ENCODE measurements around the gene TRPM7.
"Not testable (repeated sequence)": the region's sequence is repeated elsewhere in the genome, so short reads cannot be mapped to it uniquely, and the experiment has no call there.

The TRPM7 gene

DNA sequence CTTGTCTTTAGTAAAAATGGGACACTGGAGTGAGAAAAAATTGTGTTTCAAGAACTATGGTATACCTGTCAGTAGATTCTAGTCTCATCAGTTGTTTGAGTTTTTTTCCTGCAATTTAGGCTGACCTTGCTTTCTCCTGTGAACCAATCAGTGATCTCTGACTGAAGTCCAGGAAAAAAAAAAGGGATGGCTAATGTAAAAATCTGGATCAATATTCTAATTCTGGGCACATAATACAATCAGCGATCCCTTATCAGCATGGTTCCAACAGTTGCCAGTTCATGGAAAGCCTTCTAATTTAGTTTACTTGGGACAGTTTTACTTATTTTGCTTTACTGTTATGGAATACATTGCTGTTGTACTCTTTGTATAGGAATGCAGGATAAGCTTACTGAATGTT, 17.0 kb downstream of the TRPM7 start:
- DNase-seq: no peak

DNA sequence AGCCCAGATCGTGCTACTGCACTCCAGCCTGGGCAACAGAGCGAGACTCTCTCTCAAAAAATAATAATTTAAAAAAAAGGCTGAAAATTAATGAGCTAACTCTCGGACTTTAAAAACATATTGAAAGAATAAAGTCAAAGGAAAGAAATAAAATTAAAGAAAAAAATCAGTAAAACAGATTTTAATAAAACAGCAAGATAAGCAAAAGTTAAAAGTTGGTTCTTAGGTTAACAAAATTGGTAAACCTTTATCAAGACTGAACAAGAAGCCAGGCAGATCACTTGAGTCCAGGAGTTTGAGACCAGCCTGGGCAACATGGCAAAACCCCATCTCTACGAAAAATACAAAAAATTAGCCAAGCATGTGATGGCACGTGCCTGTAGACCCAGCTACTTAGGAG, 20.7 kb downstream of the TRPM7 start:
- no peak for DNase-seq

DNA sequence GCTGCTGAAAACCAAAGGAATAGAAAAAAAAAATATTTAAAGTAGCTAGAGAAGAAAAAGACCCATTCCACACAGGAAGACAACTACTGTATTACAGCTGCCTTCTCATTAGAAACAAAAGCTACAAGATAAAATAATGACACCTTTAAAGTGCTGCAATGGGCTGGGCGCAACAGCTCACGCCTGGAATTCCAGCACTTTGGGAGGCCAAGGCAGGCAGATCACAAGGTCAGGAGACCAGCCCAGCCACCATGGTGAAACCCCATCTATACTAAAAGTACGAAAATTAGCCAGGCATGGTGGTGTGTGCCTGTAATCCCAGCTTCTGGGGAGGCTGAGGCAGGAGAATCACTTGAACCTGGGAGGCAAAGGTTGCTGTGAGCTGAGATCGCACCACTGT, 31.0 kb downstream of the TRPM7 start:
- no peak for DNase-seq

DNA sequence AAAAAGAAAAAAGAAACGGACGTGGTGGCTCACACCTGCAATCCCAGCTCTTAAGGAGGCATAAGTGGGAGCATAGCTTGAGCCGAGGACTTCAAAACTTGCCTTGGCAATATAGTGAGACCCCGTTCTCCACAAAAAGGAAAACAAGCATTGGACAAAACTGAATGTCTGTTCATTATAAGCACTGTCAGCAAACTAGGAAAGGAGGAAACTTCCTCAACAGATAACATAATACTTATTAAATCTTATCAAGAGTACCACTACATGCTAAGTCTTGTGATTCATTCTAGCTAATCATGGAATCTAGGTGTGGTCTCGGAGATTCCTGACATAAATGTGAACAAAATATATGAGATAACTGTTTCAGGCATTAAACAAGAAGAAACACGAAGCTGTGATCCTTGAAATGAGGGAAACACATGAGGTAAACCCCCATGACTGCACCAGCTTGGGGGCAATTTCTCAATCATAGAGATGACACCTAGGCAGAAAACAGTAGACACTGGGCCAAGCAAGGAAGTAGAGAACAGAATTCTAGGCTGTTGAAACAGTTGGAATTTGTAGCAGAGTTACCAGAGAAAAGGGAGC, 33.3 kb downstream of the TRPM7 start:
- no peak for DNase-seq

DNA sequence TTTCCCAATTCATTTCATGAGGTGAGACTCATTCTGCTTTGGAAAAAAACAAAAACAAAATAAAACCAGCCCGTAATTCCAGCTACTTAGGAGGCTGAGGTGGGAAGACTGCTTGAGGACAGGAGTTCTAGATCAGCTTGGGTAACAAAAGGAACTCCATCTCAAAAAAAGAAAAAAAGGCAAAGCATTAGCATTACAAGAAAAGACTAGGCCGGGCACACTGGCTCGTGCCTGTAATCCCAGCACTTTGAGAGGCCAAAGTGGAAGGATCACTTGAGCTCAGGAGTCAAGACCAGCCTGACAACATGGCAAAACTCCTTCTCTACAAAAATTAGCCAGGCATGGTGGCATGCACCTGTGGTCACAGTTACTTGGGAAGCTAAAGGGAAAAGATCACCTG, 33.9 kb downstream of the TRPM7 start:
- no peak for DNase-seq

DNA sequence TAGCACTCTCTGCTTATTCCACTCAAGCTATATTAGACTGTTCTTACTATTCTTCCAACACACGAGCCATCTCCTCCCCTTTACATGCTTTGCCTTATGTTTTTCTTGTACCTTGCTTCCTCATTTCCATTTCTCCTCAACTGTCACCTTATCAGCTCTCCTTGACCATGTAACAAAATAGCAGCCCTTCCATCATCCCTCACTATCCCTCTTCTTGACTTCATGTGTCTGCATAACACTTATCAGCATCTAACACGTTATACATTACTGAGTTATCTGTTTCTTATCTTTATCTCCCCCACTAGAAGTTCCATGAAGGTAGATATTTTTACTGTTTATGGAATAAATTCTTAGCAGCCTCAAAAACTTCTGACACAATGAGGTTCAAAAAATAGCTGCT, 45.3 kb downstream of the TRPM7 start:
- DNase-seq: no peak

DNA sequence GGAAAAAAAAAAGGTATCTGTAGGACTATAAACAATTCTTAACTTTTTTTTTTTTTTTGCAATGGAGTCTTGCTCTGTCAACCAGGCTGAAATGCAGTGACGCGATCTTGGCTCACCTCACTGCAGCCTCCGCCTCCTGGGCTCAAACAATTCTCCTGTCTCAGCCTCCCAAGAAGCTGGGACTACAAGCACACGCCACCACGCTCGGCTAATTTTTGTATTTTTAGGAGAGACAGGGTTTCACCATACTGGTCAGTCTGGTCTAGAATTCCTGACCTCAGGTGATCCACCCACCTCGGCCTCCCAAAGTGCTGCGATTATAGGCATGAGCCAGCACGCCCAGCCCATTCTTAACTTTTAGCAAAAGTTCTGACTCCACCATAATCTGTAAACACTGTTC, 50.5 kb downstream of the TRPM7 start:
- DNase-seq: no peak

DNA sequence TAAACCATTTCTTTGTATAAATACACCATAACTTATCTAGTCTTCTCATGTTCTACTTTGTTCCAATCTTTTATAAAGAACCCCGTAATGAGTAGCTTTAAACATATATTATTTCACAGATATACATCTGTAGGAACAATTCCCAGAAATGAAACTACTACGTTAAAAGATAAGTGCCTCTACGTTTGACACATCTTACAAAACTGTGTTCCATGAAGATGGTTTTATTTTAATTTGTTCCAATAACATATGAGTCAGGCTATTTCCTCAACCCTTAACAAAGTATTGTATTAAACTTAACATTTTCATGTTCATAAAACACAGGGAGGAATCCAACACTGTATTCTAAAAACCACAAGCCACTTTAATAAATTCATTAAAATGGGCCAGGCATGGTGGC, 52.9 kb downstream of the TRPM7 start:
- DNase-seq: no peak

DNA sequence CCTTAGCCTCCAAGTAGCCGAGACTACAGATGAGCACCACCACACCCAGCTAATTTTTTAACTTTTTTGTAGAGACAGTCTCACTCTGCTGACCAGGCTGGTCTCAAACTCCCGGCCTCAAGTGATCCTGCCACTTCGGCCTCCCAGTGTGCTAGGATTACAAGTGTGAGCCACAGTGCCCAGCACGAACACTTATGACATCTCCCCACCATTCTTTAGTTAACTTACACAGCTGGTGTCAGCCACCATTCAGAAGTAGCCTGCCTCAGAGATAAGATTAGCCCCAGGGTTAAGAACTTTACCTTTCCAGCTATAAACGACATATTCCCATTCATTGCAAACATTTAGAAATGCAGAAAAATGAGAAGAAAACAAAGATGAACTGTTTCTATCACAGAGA, 58.2 kb downstream of the TRPM7 start:
- no peak for DNase-seq

DNA sequence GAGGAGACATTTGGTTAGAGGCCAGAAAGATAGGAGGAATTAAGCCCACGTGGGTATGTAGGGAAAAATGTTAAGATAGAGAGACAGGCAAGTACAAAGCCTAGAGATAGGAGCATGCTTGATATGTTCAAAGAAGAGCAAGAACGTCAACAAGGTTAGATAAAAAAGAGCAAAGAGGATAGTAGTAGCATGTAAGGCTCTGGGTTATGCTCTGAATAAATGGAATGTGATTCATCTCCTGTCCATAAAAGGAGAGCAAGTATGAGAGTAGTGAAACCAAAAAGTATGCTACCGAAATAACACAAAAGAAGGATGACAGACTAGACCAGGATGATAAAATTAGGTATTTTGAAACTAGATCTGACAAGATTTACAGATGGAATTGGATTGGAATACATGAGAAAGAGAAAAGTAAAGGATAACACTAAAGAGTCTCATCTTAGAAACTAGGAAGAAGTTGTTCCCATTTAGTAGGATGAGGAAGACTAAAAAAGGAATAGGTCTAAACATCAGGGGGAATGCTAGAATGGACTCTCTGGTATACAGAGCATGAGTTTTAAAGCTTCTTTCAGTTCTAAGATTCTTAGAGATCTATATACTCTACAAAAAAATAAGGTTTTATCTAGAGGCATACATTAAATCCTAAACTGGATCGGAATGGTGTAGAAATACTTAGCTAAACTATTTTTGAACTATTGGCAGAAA, 59.1 kb downstream of the TRPM7 start:
- no peak for DNase-seq

DNA sequence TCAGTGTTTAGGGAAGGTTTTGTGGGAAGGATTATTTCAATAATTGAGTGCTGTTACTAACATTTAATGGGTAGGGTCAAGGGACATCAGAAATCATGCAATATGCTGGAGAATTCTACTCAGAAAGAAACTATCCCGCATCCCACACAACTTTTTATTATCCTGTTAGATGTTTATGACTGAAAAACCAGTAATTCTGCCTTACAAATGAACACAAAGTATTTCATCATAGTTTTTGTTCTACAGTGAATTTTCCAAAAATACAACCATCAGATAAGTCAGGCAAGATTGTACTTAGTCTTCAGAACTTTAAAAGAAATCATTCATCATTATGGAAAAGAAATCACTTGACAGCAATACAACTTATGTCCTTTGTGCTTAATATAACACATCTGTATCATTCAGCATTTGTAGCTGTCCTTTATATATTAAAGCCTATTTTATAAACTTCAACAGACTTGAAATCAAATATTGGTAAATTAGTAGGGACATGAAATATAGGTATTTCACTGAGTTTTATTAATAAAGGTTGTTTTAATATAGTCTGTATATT, 61.9 kb downstream of the TRPM7 start:
- DNase-seq: no peak

DNA sequence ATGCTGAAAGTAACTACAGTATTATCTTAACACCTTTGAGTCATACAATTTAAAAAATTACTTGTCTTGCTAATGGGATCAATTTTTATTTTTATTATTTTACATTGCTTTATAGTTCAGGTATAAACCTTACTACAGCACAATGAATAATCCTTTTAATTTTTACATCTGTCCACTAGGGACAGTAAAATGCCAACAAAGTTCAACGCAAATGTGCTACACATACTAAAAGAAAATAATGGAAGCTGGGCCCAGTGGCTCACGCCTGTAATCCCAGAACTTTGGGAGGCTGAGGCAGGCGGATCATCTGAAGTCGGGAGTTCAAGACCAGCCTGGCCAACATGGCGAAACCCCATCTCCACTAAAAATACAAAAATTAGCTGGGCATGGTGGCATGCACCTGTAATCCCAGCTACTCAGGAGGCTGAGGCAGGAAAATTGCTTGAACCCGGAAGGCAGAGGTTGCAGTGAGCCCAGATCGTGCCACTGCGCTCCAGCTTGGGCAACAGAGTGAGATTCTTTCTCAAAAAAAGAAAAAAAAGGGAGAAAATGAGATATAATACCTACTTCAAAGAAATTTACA, 64.1 kb downstream of the TRPM7 start:
- not testable (repeated sequence) for DNase-seq

DNA sequence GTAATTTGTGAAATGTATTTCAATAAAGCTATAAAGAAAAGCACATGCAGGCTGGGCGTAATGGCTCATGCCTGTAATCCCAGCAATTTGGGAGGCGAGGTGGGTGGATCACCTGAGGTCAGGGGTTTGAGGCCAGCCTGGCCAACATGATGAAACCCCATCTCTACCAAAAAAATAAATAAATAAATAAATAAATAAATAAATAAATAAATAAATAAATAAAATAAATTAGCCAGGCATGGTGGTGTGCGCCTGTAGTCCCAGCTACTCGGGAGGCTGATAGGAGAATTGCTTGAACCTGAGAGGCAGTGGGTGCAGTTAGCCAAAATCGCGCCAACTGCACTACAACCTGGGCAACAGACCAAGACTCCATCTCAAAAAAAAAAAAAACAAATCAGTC, 69.6 kb downstream of the TRPM7 start:
- not testable (repeated sequence) for DNase-seq

DNA sequence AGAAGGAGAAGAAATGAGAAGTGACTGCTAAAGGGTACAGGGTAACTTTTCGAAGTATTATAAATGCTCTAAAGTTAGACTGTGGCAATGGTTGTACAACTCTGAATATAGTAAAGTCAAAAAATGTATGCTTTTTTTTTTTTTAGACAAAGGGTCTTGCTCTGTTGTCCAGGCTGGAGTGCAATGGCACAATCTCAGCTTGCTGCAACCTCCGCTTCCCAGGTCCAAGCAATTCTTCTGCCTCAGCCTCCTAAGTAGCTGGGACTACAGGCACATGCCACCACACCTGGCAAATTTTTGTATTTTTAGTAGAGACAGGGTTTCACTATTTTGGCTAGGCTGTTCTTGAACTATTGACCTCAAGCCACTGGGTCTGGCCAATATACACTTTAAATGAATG, 70.0 kb downstream of the TRPM7 start:
- not testable (repeated sequence) for DNase-seq

DNA sequence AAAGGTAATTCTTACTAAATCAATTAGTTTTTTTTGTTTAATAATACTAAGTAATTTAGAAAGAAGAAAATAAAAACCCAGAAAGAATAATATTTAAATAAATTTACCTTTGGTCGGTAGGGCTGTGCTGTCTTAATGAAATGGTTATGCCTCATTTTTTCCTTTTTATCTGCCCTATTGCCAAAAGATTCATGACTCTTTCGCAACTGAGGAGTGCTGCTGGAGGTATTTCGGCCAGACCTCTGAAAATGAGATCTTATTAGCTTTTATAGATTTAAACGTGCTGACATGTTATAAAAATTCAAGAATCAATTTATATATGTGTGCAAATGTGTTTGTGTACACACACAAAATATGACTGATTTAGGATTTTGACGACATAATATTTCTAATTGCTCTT, 73.0 kb downstream of the TRPM7 start:
- no peak for DNase-seq

DNA sequence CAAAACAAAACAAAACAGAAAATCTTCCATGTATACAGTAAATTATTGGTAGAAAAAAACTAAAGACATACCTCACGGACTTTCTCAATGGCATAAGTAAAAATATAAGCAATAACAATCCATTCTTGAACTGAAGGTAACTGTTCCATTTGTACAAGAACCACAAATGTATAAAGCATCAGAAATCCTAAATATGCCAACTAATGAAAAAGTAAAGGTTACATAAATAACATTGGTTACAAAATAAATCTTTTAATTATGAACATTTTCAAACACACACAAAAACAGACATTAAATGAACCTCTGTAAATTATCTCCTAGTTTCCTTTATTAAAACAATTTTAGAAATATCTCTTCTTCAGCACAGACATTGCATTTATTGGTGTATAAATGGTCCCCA, 79.5 kb downstream of the TRPM7 start:
- DNase-seq: no peak

DNA sequence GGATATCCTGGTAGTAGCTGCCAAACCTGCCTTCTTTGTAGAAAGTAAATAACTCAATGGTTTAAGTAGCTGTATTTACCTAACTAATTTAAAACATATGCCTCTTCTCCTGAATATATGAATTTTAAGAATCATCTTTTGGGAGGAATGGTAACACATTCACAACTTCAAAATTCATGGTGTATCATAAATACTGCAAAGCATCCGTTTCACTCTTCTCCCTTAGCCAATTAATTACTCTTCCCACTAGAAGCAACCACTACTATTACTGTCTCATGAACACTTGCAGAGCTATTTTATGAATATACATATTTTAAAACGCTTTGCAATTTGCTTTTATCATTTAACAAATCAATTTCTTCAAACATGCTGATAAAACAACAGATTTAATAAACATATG, 81.1 kb downstream of the TRPM7 start:
- no peak for DNase-seq

DNA sequence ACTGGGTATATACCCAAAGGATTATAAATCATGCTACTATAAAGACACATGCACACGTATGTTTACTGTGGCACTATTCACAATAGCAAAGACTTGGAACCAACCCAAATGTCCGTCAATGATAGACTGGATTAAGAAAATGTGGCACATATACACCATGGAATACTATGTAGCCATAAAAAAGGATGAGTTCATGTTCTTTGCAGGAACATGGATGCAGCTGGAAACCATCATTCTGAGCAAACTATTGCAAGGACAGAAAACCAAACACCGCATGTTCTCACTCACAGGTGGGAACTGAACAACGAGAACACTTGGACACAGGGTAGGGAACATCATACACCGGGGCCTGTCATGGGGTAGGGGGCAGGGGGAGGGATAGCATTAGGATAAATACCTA, 84.6 kb downstream of the TRPM7 start:
- not testable (repeated sequence) for DNase-seq

DNA sequence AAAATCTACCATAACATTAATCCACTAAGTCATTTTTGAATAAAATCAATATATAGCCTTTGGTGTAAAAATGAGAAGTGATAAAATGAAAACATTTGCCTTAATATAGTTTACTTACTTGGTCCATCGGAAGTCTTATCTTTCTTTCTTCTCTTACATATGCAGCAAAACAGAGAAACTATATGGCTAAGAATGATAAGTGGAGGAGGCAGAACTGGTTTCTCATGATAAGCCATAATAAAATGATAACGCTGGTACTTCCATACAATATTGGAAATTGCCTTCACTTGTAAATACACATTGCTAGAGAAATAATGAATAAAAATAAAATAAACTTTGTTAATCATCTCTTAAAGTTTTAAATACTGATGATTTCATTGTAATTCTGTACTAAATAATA, 92.3 kb downstream of the TRPM7 start:
- no peak for DNase-seq

DNA sequence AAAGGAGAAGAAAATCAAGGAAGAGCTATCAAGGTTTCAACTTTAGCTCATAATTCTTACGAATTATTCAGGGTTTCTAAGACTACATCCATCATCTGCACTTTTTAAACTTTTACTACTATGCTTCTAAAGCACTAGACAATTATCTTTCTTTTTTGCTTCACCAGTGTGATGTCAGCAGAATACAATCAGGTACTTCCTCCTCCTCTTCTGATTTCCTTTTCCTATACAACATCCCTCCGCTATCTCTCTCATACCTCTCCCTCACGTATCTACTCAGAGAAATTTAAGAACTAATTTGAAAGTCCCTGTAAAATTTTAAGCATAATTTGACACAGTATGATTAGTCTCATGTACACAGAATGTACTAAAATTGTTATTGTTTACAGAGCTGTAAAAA, 92.8 kb downstream of the TRPM7 start:
- DNase-seq: no peak

DNA sequence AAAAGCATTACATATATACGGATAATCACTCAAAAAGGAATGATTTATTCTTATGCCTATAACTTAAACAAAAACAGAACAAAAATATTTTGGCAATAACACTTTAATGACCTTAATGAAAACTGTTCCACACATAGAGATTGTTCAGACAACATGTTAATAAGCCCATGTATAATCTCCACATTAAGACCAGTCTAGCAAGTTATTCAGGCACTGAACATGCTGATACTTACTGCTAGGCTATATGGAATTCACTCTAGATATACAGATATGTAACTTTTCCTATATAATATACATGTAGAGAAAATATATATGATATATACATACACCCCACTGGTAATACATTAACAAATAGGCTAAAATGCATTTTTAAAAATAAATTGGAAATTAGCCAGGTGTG, 96.3 kb downstream of the TRPM7 start:
- no peak for DNase-seq

DNA sequence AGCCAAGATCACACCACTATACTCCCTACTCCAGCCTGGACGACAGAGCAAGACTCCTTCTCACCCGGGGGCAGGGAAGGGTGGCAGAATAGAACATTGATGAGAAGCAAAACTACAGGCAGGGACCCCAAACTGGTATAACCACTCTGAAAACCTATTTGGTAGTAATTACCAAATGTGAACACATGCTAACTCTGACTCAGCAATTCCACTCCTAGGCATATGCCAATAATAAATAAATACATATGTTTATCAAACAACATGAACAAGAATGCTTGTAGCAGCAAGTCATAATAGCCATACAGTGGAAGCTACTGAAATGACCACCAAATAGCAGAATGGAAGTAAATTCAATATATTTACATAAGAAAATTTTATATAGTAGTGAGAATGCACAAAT, 109.1 kb downstream of the TRPM7 start:
- no peak for DNase-seq

DNA sequence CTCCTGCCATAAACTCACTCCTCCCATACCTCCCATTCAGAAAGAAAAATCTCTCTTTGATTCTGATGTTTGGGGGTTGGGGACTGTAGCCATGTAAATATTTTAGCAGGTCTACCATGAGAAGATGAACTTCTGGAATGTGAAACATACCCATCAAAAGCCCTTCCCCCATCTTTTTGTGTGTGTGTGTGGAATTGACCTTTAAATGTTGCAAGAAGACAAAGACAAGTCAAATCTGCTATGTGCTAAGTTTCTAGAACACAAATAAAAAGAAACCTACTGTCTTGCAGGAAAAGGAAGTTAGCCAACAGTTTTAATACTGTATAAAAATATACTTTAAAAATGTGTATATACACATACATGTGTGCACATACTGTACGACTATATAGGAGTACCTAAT, 110.4 kb downstream of the TRPM7 start:
- no peak for DNase-seq

DNA sequence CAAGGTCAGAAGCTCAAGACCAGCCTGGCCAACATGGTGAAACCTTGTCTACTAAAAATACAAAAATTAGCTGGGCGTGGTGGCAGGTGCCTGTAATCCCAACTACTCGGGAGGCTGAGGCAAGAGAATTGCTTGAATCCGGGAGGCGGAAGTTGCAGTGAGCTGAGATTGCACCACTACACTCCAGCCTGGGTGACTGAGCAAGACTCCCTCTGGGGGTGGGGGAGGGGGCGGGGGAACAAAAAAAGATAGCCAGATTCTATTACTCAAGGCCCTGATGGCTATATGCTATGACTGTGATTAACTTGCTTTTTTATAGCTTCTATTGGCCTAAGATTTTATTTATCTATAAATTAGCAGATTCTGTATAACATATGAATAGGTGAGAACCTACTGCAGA, 112.8 kb downstream of the TRPM7 start:
- not testable (repeated sequence) for DNase-seq

DNA sequence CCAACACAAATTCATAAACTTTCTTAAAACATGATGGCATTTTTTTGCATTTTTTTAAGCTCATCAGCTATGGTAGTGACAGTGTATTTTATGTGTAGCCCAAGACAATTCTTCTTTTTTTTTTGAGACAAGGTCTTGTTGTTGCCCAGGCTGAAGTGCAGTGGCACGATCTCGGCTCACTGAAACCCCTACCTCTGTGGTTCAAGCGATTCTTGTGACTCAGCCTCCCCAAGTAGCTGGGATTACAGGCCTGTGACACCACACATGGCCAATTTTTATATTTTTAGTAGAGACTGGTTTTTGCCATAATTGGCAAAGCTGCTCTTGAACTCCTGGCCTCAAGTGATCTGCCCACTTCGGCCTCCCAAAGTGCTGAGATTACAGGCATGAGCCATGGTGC, 122.8 kb downstream of the TRPM7 start:
- no peak for DNase-seq

All from activated CD8-positive, alpha-beta memory T cell treated with anti-CD3 and anti-CD28 coated beads, Interleukin-2, amount 50 U/mL, for 4 hours (primary cell).